SH-SY5Y (cell line): ENCODE measurements around the gene IL20RB.
A peak's percentile ranks its signal among the peaks of the same experiment; 100 is the strongest.

Experiments used
- GATA2 ChIP-seq: IDR thresholded peaks from 2 replicates; pipeline ENCODE4 v1.6.1; 2011; ENCODE audit warnings: mild to moderate bottlenecking, low read depth, low read length
- GATA3 ChIP-seq: IDR thresholded peaks from 2 replicates; pipeline ENCODE4 v1.6.1; 2011; ENCODE audit warnings: low read depth, mild to moderate bottlenecking, low read length, moderate library complexity

DNA sequence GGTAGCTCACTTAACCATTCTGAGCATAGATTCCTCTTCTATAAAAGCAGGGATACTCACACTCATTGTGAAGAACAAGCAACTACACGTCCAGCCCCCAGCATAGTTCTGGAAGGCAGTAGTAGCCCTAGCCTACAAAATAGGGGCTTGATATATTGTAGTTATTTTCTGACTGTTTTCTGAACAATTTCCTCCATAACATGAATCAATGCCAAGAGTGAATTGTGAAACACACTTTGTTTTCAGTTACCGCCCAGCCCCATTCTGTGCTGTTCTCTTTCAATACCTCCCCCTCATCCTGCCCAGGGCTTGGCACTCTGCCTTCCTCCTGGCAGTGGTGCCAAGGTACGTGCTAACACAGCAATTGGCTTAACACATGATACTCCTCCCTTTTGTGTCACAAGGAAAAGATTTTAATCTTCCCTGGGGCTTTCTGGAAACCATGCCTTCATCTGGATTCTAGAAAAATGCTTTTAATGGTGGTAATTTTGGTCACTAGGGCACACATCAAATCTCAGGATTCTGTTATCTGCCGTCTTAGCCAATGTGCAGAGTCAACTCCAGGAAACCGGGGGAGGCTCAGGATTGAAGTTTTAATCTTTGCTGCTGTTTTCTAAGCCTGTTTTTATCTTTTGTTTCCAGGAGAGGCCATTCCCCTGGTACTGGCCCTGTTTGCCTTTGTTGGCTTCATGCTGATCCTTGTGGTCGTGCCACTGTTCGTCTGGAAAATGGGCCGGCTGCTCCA is 37.2 kb downstream of the IL20RB start:
- TF ChIP-seq GATA2 (peak; percentile 62), GATA3 (no peak)
